Measurements from ENCODE around the gene RALGPS1.

RALGPS1 gene

GRCh38 chr9:126927419-126927818 lies 12.8 kb downstream of the RALGPS1 start:
- TF ChIP-seq Cebpa-rat (IDR thresholded peaks at IDR 0.05) = no peak
- H3K27ac ChIP-seq = no peak overlapping the region
- H3K4me2 ChIP-seq = peak overlapping the region; percentile 1; the same call in 1 of the 2 replicates
- peaks cover 8% of the 10 kb centered on the region for H3K4me1 ChIP-seq
- H3K36me3 ChIP-seq = no peaks in the 10 kb centered on the region
- H3K9me3 ChIP-seq = no peaks in the 10 kb centered on the region
- H3K27me3 ChIP-seq = no peaks in the 10 kb centered on the region
- H3K4me3 ChIP-seq = no peak overlapping the region
- H4K20me1 ChIP-seq = peaks cover 57% of the 10 kb centered on the region; the same call in 1 of the 2 replicates
- no peak overlapping the region for H3K9ac ChIP-seq

- TF ChIP-seq Cebpa-rat (IDR thresholded peaks at IDR 0.05) = no peak
- H4K20me1 ChIP-seq = peaks cover 30% of the 10 kb centered on the region; the same call in 1 of the 2 replicates
- H3K27ac ChIP-seq = no peak overlapping the region
- H3K36me3 ChIP-seq = no peaks in the 10 kb centered on the region
- no peak overlapping the region for H3K4me3 ChIP-seq
- no peak overlapping the region for H3K4me2 ChIP-seq
- H3K4me1 ChIP-seq = no peaks in the 10 kb centered on the region
- H3K27me3 ChIP-seq = no peaks in the 10 kb centered on the region
- H3K9me3 ChIP-seq = no peaks in the 10 kb centered on the region
- no peak overlapping the region for H3K9ac ChIP-seq
Observed at GRCh38 chr9:126932871-126933321, 18.3 kb downstream of the RALGPS1 start.

- H3K4me1 ChIP-seq = no peaks in the 10 kb centered on the region
- no peak overlapping the region for H3K4me3 ChIP-seq
- no peaks in the 10 kb centered on the region for H3K27me3 ChIP-seq
- H3K9ac ChIP-seq = no peak overlapping the region
- peaks cover 25% of the 10 kb centered on the region; the same call in 1 of the 2 replicates for H4K20me1 ChIP-seq
- no peak overlapping the region for H3K27ac ChIP-seq
- no peaks in the 10 kb centered on the region for H3K9me3 ChIP-seq
- no peak overlapping the region for H3K4me2 ChIP-seq
- H3K36me3 ChIP-seq = no peaks in the 10 kb centered on the region
- no peak for TF ChIP-seq Cebpa-rat (IDR thresholded peaks at IDR 0.05)
Observed at GRCh38 chr9:126933334-126933980, 18.9 kb downstream of the RALGPS1 start.

DNA sequence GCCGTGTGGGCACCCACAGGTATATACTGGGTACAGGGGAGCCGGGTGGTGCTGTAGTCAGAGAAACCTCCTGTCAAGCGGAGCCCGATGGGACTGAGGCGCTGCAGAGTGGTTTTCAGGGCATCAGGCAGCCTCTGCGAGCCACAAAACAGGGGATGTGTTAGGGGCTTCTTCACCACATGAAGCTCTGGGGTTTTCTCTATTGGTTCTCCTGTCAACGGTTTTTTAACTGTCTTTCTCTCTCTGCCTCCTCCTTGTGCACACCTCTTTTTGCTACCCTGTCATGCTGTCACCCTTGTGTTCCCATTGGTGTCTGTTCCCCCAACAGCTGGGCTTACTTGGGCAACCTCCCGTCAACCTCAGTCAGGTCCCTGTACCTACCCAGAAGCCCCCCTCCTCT lies 19.9 kb downstream of the RALGPS1 start:
- H3K4me2 ChIP-seq = no peak overlapping the region
- no peaks in the 10 kb centered on the region for H3K9me3 ChIP-seq
- H3K27me3 ChIP-seq = no peaks in the 10 kb centered on the region
- no peak overlapping the region for H3K9ac ChIP-seq
- peaks cover 30% of the 10 kb centered on the region; the same call in 1 of the 2 replicates for H4K20me1 ChIP-seq
- no peaks in the 10 kb centered on the region for H3K4me1 ChIP-seq
- no peaks in the 10 kb centered on the region for H3K36me3 ChIP-seq
- H3K27ac ChIP-seq = no peak overlapping the region
- no peak overlapping the region for H3K4me3 ChIP-seq
- TF ChIP-seq Cebpa-rat (IDR thresholded peaks at IDR 0.05) = no peak

GRCh38 chr9:126935630-126936029 lies 21.0 kb downstream of the RALGPS1 start:
- Histone ChIP-seq H3K9ac (no peak overlapping the region), H3K4me2 (no peak overlapping the region), H3K27ac (no peak overlapping the region), H3K27me3 (no peaks in the 10 kb centered on the region), H3K9me3 (no peaks in the 10 kb centered on the region), H3K36me3 (no peaks in the 10 kb centered on the region), H3K4me3 (no peak overlapping the region), H4K20me1 (peaks cover 40% of the 10 kb centered on the region; the same call in 1 of the 2 replicates), H3K4me1 (no peaks in the 10 kb centered on the region)
- TF ChIP-seq Cebpa-rat (IDR thresholded peaks at IDR 0.05) = no peak

DNA sequence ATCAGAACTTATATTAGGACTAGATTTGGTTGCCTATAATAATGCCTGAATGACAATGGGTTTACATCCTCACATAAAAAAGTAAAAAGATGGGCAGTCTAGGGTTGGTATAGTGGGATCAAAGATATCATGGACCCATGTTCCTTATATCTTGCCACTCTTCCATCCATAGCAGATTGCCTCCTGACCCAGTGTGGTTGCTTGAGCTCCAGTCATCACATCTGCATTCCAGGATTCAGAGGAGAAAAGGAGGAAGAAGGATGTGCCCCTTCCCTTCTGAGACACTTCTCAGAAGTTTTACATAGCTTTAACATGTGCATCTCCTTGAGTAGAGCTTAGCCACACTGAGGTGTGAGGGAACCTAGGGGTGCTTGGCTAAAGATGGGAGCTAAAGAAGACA lies 22.9 kb downstream of the RALGPS1 start:
- no peak overlapping the region for H3K9ac ChIP-seq
- H3K4me2 ChIP-seq = no peak overlapping the region
- no peaks in the 10 kb centered on the region for H3K27me3 ChIP-seq
- no peak for TF ChIP-seq Cebpa-rat (IDR thresholded peaks at IDR 0.05)
- H3K4me3 ChIP-seq = no peak overlapping the region
- peaks cover 54% of the 10 kb centered on the region for H4K20me1 ChIP-seq
- H3K9me3 ChIP-seq = no peaks in the 10 kb centered on the region
- no peak overlapping the region for H3K27ac ChIP-seq
- no peaks in the 10 kb centered on the region for H3K4me1 ChIP-seq
- H3K36me3 ChIP-seq = no peaks in the 10 kb centered on the region

DNA sequence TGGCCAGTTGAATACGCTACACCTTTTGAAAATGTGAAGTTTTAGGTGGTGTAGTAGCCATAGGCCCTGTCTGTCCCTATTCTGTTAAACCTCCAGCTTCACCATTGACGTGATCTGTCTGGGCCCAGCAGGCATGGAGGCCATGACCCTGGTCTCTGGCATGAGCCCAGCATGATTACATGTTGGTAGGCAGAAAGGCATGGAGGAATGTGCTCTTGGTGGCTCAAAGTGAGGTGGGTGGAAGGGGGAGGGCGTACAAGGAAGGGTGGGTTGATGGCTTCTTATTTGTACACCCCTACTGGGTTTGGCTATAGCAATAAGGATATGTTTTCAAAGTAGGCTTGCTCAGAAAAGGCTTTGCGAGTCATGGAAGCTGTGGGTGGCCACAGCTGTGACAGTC lies 23.7 kb downstream of the RALGPS1 start:
- Histone ChIP-seq H4K20me1 (peaks cover 50% of the 10 kb centered on the region), H3K9me3 (no peaks in the 10 kb centered on the region), H3K36me3 (no peaks in the 10 kb centered on the region), H3K4me3 (no peak overlapping the region), H3K4me1 (no peaks in the 10 kb centered on the region), H3K27me3 (no peaks in the 10 kb centered on the region), H3K9ac (no peak overlapping the region), H3K27ac (no peak overlapping the region), H3K4me2 (no peak overlapping the region)
- TF ChIP-seq Cebpa-rat (IDR thresholded peaks at IDR 0.05) = no peak

DNA sequence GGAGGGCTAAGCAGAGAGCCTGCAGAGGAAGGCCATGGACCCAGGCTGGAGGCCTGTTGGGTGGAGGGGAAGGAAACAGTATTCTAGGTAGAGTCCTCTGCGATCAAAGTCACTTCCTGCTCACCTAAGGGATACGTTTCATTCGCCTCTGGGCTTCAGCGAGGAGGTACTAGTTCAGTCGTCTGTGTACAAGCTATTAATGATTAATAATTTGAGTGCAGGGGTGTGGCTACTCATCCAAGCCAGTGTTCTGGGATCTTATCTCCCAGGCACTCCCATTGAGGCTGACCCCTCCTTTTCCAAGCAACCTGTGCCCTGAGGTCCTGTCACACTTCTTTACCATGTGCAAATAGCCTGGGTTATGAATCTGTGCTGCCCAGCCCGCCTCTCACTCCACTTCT lies 25.2 kb downstream of the RALGPS1 start:
- Histone ChIP-seq H3K4me2 (no peak overlapping the region), H3K9me3 (no peaks in the 10 kb centered on the region), H4K20me1 (peaks cover 51% of the 10 kb centered on the region), H3K9ac (no peak overlapping the region), H3K27me3 (no peaks in the 10 kb centered on the region), H3K4me3 (no peak overlapping the region), H3K27ac (no peak overlapping the region), H3K4me1 (no peaks in the 10 kb centered on the region), H3K36me3 (no peaks in the 10 kb centered on the region)
- TF ChIP-seq Cebpa-rat (IDR thresholded peaks at IDR 0.05) = no peak

- Histone ChIP-seq H3K27me3 (no peaks in the 10 kb centered on the region), H3K27ac (no peak overlapping the region), H4K20me1 (peaks cover 72% of the 10 kb centered on the region), H3K36me3 (no peaks in the 10 kb centered on the region), H3K4me2 (no peak overlapping the region), H3K4me3 (no peak overlapping the region), H3K9ac (no peak overlapping the region), H3K9me3 (no peaks in the 10 kb centered on the region), H3K4me1 (peaks cover 15% of the 10 kb centered on the region; the same call in 1 of the 2 replicates)
- TF ChIP-seq Cebpa-rat (IDR thresholded peaks at IDR 0.05) = no peak
Observed at GRCh38 chr9:126942399-126942798, 27.8 kb downstream of the RALGPS1 start.

- H3K4me2 ChIP-seq = no peak overlapping the region
- no peak for TF ChIP-seq Cebpa-rat (IDR thresholded peaks at IDR 0.05)
- H3K27me3 ChIP-seq = no peaks in the 10 kb centered on the region
- H3K4me1 ChIP-seq = peaks cover 15% of the 10 kb centered on the region; the same call in 1 of the 2 replicates
- no peaks in the 10 kb centered on the region for H3K36me3 ChIP-seq
- H3K27ac ChIP-seq = no peak overlapping the region
- no peaks in the 10 kb centered on the region for H3K9me3 ChIP-seq
- H4K20me1 ChIP-seq = peaks cover 56% of the 10 kb centered on the region
- H3K4me3 ChIP-seq = no peak overlapping the region
- no peak overlapping the region for H3K9ac ChIP-seq
Observed at GRCh38 chr9:126945682-126946081, 31.1 kb downstream of the RALGPS1 start.
